Vagina (tissue), 2 donors: ENCODE measurements around the gene PLAAT5.

Experiments used
- CTCF ChIP-seq, 3 experiments: fragments of 450-650 bp in 2 of 3; fragments of 200-600 bp in 1 of 3; sonication (generic) in 1 of 3; IDR thresholded peaks; one replicate each; pipeline ENCODE4 v1.5.1; 2017 to 2019; ENCODE audit warnings: antibody characterized with exemption in 3 of 3, mild to moderate bottlenecking in 2 of 3, moderate library complexity in 2 of 3
- POLR2A ChIP-seq, 2 donors: fragments of 450-650 bp; IDR thresholded peaks; one replicate each; pipeline ENCODE4 v1.6.1; 2017; ENCODE audit warnings: antibody characterized with exemption in 2 of 2, mild to moderate bottlenecking in 2 of 2, moderate library complexity in 2 of 2
- POLR2AphosphoS5 ChIP-seq, 2 donors: sonication (generic); formaldehyde crosslinking; IDR thresholded peaks; one replicate each; pipeline ENCODE4 v1.9.0; 2017; ENCODE audit warnings: antibody characterized with exemption in 2 of 2, mild to moderate bottlenecking in 2 of 2, low read depth in 1 of 2; ENCODE audit not compliant: insufficient read depth in 1 of 2

DNA sequence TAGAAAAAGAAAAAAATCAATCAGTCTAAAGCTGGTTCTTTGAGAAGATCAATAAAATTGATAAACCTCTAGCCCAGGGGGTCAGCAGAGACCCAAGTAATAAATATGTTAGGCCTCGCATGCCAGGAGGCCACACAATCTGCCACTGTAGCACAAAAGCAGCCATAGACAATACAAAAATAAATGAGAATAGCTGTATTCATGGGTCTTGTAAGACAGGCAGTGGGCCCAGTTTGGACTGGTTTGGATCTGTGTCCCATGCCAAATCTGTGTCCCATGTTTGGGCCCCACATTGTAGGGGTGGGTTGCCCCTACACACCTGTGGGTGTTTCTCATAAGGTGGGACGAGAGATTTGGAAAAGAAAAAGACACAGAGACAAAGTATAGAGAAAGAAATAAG lies 39.1 kb upstream of the PLAAT5 start:
- TF ChIP-seq CTCF (IDR thresholded peaks at IDR 0.05), result no peak
- TF ChIP-seq POLR2A (IDR thresholded peaks at IDR 0.05), result no peak
- no peak for TF ChIP-seq POLR2AphosphoS5 (IDR thresholded peaks at IDR 0.05; ENCODE audit: insufficient read depth in 1 of 2, low read depth in 1 of 2)
